BLaER1 treated with 17β-estradiol and CSF1 and Interleukin-3, amounts not matched to agents 10 nM and 100 nM (cell line): ENCODE measurements around the gene SLC30A2.

ENCODE experiments used
- H3K27ac ChIP-seq, 11 experiments: shearing (Covaris generic); formaldehyde crosslinking; 2 replicates each; pipeline ENCODE4 v1.8.1; 2022
- H3K27me3 ChIP-seq, 11 experiments: shearing (Covaris generic); formaldehyde crosslinking; 2 replicates each; pipeline ENCODE4 v1.8.1; 2022
- H3K36me3 ChIP-seq, 11 experiments: shearing (Covaris generic); formaldehyde crosslinking; 2 replicates each; pipeline ENCODE4 v1.8.1; 2022
- H3K4me1 ChIP-seq, 10 experiments: shearing (Covaris generic); formaldehyde crosslinking; 2 replicates each; pipeline ENCODE4 v1.8.1; 2022
- H3K4me2 ChIP-seq, 11 experiments: shearing (Covaris generic); formaldehyde crosslinking; 2 replicates each; pipeline ENCODE4 v1.8.1; 2022
- H3K4me3 ChIP-seq, 10 experiments: shearing (Covaris generic); formaldehyde crosslinking; 2 replicates each; pipeline ENCODE4 v1.8.1; 2022
- H3K9ac ChIP-seq, 11 experiments: shearing (Covaris generic); formaldehyde crosslinking; 2 replicates each; pipeline ENCODE4 v1.8.1; 2022
- H3K9me3 ChIP-seq, 11 experiments: shearing (Covaris generic); formaldehyde crosslinking; replicated peaks in 1 of 11; 2 replicates each; pipeline ENCODE4 v1.8.1; 2022
- H4K20me1 ChIP-seq, 11 experiments: shearing (Covaris generic); formaldehyde crosslinking; 2 replicates each; pipeline ENCODE4 v1.8.1; 2022
- Cebpa-rat ChIP-seq, 11 experiments: shearing (Covaris generic); IDR thresholded peaks; 2 replicates each; pipeline ENCODE4 v1.8.1; 2022

SLC30A2 gene

GRCh38 chr1:26021647-26022403, 24.1 kb downstream of the SLC30A2 start, which contains the start of gene EXTL1:
Gene EXTL1, plus strand, starts transcription at chr1:26021775. Its CDS starts 872 bp downstream, at chr1:26022647.
- Histone ChIP-seq H3K27ac (peak within 1 kb of the TSS in 9 of 11 experiments; percentile 3 to 79 (median 35); a peak in 9 of 22 replicates), H3K4me1 (peaks cover 57 to 88% (median 76%) of the 10 kb centered on the region in 10 experiments), H3K9me3 (no peaks in the 10 kb centered on the region), H3K4me3 (peak within 1 kb of the TSS; percentile 28 to 70 (median 50)), H3K27me3 (no peaks in the 10 kb centered on the region), H3K4me2 (peak within 1 kb of the TSS; percentile 85 to 98 (median 92)), H4K20me1 (no peaks in the 10 kb centered on the region), H3K36me3 (no peaks in the 10 kb centered on the region), H3K9ac (peak within 1 kb of the TSS; percentile 15 to 69 (median 53); a peak in 19 of 22 replicates)
- TF ChIP-seq Cebpa-rat (IDR thresholded peaks at IDR 0.05), result no peak

GRCh38 chr1:26020941-26021646, 24.8 kb downstream of the SLC30A2 start:
- Histone ChIP-seq H3K27me3 (no peaks in the 10 kb centered on the region), H3K36me3 (no peaks in the 10 kb centered on the region), H3K4me3 (peak overlapping the region in 6 of 10 experiments; percentile 28 to 70 (median 48); a peak in 12 of 20 replicates), H3K4me1 (peaks cover 64 to 93% (median 83%) of the 10 kb centered on the region in 10 experiments), H3K9ac (peak overlapping the region in 8 of 11 experiments; percentile 15 to 69 (median 46); a peak in 10 of 22 replicates), H4K20me1 (no peaks in the 10 kb centered on the region), H3K4me2 (peak overlapping the region; percentile 85 to 98 (median 92)), H3K9me3 (no peaks in the 10 kb centered on the region), H3K27ac (peak overlapping the region in 4 of 11 experiments; percentile 1 to 79 (median 50); a peak in 7 of 22 replicates)
- no peak for TF ChIP-seq Cebpa-rat (IDR thresholded peaks at IDR 0.05)

GRCh38 chr1:26020330-26020768, 25.6 kb downstream of the SLC30A2 start:
- H3K9me3 ChIP-seq, result no peaks in the 10 kb centered on the region
- H3K9ac ChIP-seq, result peak overlapping the region in 5 of 11 experiments; percentile 16 to 42 (median 40); a peak in 3 of 22 replicates
- H3K4me3 ChIP-seq, result no peak overlapping the region
- H3K27ac ChIP-seq, result peak overlapping the region in 5 of 11 experiments; percentile 1 to 79 (median 41); a peak in 8 of 22 replicates
- H3K27me3 ChIP-seq, result no peaks in the 10 kb centered on the region
- no peaks in the 10 kb centered on the region for H3K36me3 ChIP-seq
- H3K4me2 ChIP-seq, result peak overlapping the region; percentile 66 to 98 (median 92)
- no peaks in the 10 kb centered on the region for H4K20me1 ChIP-seq
- TF ChIP-seq Cebpa-rat (IDR thresholded peaks at IDR 0.05), result no peak
- peaks cover 72 to 100% (median 90%) of the 10 kb centered on the region in 10 experiments for H3K4me1 ChIP-seq

GRCh38 chr1:26019641-26020315, 26.1 kb downstream of the SLC30A2 start:
- peak overlapping the region in 7 of 11 experiments; percentile 1 to 79 (median 34); a peak in 13 of 22 replicates for H3K27ac ChIP-seq
- no peaks in the 10 kb centered on the region for H3K27me3 ChIP-seq
- no peaks in the 10 kb centered on the region for H3K36me3 ChIP-seq
- peaks cover 78 to 100% (median 96%) of the 10 kb centered on the region in 10 experiments for H3K4me1 ChIP-seq
- no peak for TF ChIP-seq Cebpa-rat (IDR thresholded peaks at IDR 0.05)
- no peaks in the 10 kb centered on the region for H4K20me1 ChIP-seq
- H3K4me3 ChIP-seq, result peak overlapping the region in 2 of 10 experiments; percentile 18 to 38; a peak in 2 of 20 replicates
- peak overlapping the region; percentile 66 to 98 (median 92) for H3K4me2 ChIP-seq
- peak overlapping the region in 10 of 11 experiments; percentile 10 to 53 (median 33); a peak in 12 of 22 replicates for H3K9ac ChIP-seq
- no peaks in the 10 kb centered on the region for H3K9me3 ChIP-seq

GRCh38 chr1:26017606-26018005, 28.3 kb downstream of the SLC30A2 start:
- Histone ChIP-seq H3K4me2 (peak overlapping the region; percentile 72 to 98 (median 90)), H3K9ac (peak overlapping the region in 10 of 11 experiments; percentile 10 to 63 (median 54); a peak in 16 of 22 replicates)

GRCh38 chr1:26016953-26017545, 28.9 kb downstream of the SLC30A2 start:
- Histone ChIP-seq H3K27ac (peak overlapping the region in 9 of 11 experiments; percentile 63 to 84 (median 80); a peak in 18 of 22 replicates), H3K4me3 (peak overlapping the region in 6 of 10 experiments; percentile 0 to 53 (median 22); a peak in 7 of 20 replicates), H3K9ac (peak overlapping the region; percentile 10 to 63 (median 52); a peak in 20 of 22 replicates), H4K20me1 (no peaks in the 10 kb centered on the region), H3K4me1 (peaks cover 68 to 100% (median 99%) of the 10 kb centered on the region in 10 experiments), H3K36me3 (no peaks in the 10 kb centered on the region), H3K27me3 (no peaks in the 10 kb centered on the region), H3K9me3 (no peaks in the 10 kb centered on the region), H3K4me2 (peak overlapping the region; percentile 72 to 98 (median 90))
- TF ChIP-seq Cebpa-rat (IDR thresholded peaks at IDR 0.05), result no peak

More at GRCh38 chr1:26017606-26018005, 28.3 kb downstream of the SLC30A2 start:
- Histone ChIP-seq H3K27me3 (no peaks in the 10 kb centered on the region), H4K20me1 (no peaks in the 10 kb centered on the region), H3K27ac (peak overlapping the region in 9 of 11 experiments; percentile 63 to 84 (median 80); a peak in 17 of 22 replicates), H3K9me3 (no peaks in the 10 kb centered on the region), H3K4me1 (peaks cover 73 to 100% (median 98%) of the 10 kb centered on the region in 10 experiments), H3K4me3 (peak overlapping the region in 1 of 10 experiments; percentile 19; a peak in 3 of 20 replicates), H3K36me3 (no peaks in the 10 kb centered on the region)
- TF ChIP-seq Cebpa-rat (IDR thresholded peaks at IDR 0.05), result no peak

- H3K4me3 ChIP-seq, result peak overlapping the region in 6 of 10 experiments; percentile 0 to 53 (median 22); a peak in 7 of 20 replicates
These were observed 29.5 kb downstream of the SLC30A2 start for GRCh38 chr1:26016258-26016952.

More at GRCh38 chr1:26016258-26016952, 29.5 kb downstream of the SLC30A2 start:
- no peaks in the 10 kb centered on the region for H3K36me3 ChIP-seq
- no peak for TF ChIP-seq Cebpa-rat (IDR thresholded peaks at IDR 0.05)
- peak overlapping the region; percentile 72 to 98 (median 90) for H3K4me2 ChIP-seq
- H3K27me3 ChIP-seq, result no peaks in the 10 kb centered on the region
- H3K27ac ChIP-seq, result peak overlapping the region in 10 of 11 experiments; percentile 13 to 84 (median 80); a peak in 19 of 22 replicates
- peaks cover 62 to 100% (median 97%) of the 10 kb centered on the region in 10 experiments for H3K4me1 ChIP-seq
- no peaks in the 10 kb centered on the region for H4K20me1 ChIP-seq
- H3K9ac ChIP-seq, result peak overlapping the region in 10 of 11 experiments; percentile 26 to 63 (median 54); a peak in 19 of 22 replicates
- no peaks in the 10 kb centered on the region for H3K9me3 ChIP-seq
